ENCODE results near the gene ESPNL.
"Not testable (repeated sequence)": the region's sequence is repeated elsewhere in the genome, so short reads cannot be mapped to it uniquely, and the experiment has no call there.

Gene ESPNL

GRCh38 chr2:238064376-238064775, 35.8 kb upstream of the ESPNL start:
- in situ Hi-C loops (cut with HindIII; ENCODE audit: low pct_unique_long_range_greater_than_20kb, low sequenced_read_pairs): no loop called here

GRCh38 chr2:238065071-238065846, 34.9 kb upstream of the ESPNL start:
- no peak for DNase-seq (ENCODE audit: low read depth in 1 of 2, low spot score in 1 of 2)
- in situ Hi-C loops (cut with HindIII; ENCODE audit: low pct_unique_long_range_greater_than_20kb, low sequenced_read_pairs): no loop called here
- TF ChIP-seq JUND (IDR thresholded peaks at IDR 0.05; ENCODE audit: low read depth): no peak

More at GRCh38 chr2:238064376-238064775, 35.8 kb upstream of the ESPNL start:
- no peak for DNase-seq (ENCODE audit: low read depth in 1 of 2, low spot score in 1 of 2)
- no peak for TF ChIP-seq JUND (IDR thresholded peaks at IDR 0.05; ENCODE audit: low read depth)

DNA sequence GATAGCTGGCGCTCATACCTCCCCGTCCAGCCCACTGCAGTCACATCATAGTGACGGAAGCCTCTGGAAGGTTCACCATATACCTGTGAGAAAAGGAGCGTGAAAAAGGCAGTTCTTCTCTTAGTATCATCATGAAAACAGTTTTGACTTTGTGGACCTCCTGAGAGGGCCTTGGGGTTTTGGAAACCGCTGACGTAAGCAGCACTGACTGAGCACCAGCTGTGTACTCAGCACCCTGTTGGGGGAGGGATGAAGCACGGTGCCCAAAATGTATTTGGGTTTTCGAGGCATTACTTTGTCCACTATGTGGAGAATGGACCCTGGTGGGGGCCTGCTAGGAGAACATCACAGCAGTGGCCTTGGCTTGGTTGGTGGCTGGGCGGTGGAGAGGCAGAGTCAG, 33.9 kb upstream of the ESPNL start:
- no peak for DNase-seq (ENCODE audit: low read depth in 1 of 2, low spot score in 1 of 2)
- TF ChIP-seq JUND (IDR thresholded peaks at IDR 0.05; ENCODE audit: low read depth): no peak
- in situ Hi-C loops (cut with HindIII; ENCODE audit: low pct_unique_long_range_greater_than_20kb, low sequenced_read_pairs): no loop called here

DNA sequence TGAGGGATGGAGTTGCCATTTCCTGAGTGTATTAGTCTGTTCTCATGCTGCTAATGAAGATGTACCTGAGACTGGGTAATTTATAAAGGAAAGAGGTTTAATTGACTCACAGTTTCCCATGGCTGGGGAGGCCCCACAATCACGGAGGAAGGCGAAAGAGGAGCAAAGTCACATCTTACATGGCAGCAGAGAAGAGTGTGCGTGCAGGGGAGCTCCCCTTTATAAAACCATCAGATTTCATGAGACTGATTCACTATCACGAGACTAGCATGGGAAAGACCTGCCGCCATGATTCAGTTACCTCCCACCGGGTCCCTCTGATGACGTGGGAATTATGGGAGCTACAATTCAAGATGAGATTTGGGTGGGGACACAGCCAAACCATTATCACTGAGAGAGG, 33.4 kb upstream of the ESPNL start:
- in situ Hi-C loops (cut with HindIII; ENCODE audit: low pct_unique_long_range_greater_than_20kb, low sequenced_read_pairs); DNase-seq (ENCODE audit: low read depth in 1 of 2, low spot score in 1 of 2): not testable (repeated sequence)

GRCh38 chr2:238067939-238068338, 32.2 kb upstream of the ESPNL start:
- no peak for DNase-seq (ENCODE audit: low read depth in 1 of 2, low spot score in 1 of 2)
- no peak for TF ChIP-seq JUND (IDR thresholded peaks at IDR 0.05; ENCODE audit: low read depth)
- in situ Hi-C loops (cut with HindIII; ENCODE audit: low pct_unique_long_range_greater_than_20kb, low sequenced_read_pairs): no loop called here

DNA sequence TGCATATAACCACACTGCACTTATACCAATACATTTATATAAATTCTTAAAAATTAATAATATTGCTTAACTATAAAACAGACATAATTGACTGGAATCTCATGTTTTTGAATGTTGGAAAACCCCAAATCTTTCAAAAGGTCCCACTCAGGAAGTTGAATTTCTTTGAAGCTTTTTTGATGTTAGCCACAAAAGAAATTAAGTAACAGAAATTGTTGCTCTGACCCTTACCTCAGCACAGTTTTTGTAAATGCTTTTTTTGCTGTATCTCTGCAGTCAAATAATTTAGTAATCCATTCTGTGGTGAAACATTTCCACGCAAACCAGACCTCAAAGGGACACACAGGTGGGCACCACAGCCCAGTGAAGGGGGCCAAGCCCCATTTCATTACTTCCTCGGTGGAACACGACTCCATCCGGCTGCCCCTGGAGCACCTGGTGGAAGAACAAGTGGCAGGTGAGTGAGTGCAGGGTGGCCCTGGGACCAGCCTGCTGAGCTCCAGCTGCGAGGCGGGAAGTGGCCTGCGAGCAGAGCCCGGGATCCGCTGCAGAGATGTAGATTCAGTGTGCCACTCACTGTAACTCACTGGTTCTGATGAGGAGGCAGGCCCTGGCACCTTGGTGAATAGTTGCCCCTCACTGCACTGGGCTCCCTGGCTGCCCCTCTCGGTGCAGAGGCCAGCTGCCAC, 31.0 kb upstream of the ESPNL start:
- in situ Hi-C loops (cut with HindIII; ENCODE audit: low pct_unique_long_range_greater_than_20kb, low sequenced_read_pairs): no loop called here
- no peak for DNase-seq (ENCODE audit: low read depth in 1 of 2, low spot score in 1 of 2)
- TF ChIP-seq JUND (IDR thresholded peaks at IDR 0.05; ENCODE audit: low read depth): no peak

- DNase-seq (ENCODE audit: low read depth in 1 of 2, low spot score in 1 of 2): no peak
- no peak for TF ChIP-seq JUND (IDR thresholded peaks at IDR 0.05; ENCODE audit: low read depth)
- in situ Hi-C loops (cut with HindIII; ENCODE audit: low pct_unique_long_range_greater_than_20kb, low sequenced_read_pairs): no loop called here
Observed at GRCh38 chr2:238069877-238070276, 30.3 kb upstream of the ESPNL start.

GRCh38 chr2:238075397-238075796, 24.7 kb upstream of the ESPNL start:
- no peak for TF ChIP-seq JUND (IDR thresholded peaks at IDR 0.05; ENCODE audit: low read depth)
- no peak for DNase-seq (ENCODE audit: low read depth in 1 of 2, low spot score in 1 of 2)
- in situ Hi-C loops (cut with HindIII; ENCODE audit: low pct_unique_long_range_greater_than_20kb, low sequenced_read_pairs): no loop called here

DNA sequence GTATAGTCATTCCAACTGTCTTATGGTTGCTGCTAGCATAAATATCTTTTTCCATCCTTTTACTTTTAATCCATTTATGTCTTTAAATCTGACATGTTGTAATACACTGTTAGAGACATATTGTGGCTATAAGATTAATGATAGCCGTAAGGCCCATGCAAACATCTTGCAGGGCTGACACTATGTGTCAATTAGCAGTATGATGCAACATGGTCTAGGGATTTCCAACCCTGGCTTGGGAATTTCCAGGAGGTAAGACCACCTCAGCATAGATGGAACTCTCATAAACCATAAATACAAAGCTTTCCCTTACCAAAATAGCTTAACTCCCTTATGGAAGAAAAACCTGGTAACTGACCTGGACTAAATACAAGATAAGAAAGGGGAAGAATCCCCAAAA, 22.8 kb upstream of the ESPNL start:
- DNase-seq (ENCODE audit: low read depth in 1 of 2, low spot score in 1 of 2): no peak
- in situ Hi-C loops (cut with HindIII; ENCODE audit: low pct_unique_long_range_greater_than_20kb, low sequenced_read_pairs): no loop called here
- no peak for TF ChIP-seq JUND (IDR thresholded peaks at IDR 0.05; ENCODE audit: low read depth)

DNA sequence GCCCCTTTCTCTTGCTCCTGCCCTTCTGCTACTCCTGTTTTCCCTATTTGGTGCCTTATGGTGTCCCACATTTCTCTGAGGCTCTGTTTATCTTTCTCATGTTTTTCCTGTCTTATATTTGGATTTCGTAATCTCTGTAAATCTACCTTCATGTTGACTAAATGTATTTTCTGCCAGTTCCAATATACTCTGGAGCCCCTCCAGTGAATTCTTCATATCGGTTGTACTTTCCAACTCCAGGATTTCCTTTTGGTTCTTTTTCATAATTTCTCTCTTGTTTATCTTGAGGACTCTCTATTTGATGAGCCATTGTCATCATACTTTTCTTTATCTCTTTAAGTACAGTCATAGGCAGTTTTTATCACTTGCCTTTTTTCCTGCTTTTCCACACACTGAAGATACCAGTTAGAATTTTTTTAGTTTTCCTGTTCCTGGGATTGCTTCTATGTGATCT, 20.2 kb upstream of the ESPNL start:
- in situ Hi-C loops (cut with HindIII; ENCODE audit: low pct_unique_long_range_greater_than_20kb, low sequenced_read_pairs): no loop called here
- DNase-seq (ENCODE audit: low read depth in 1 of 2, low spot score in 1 of 2): peak in 1 of 2 experiments; percentile 44
- no peak for TF ChIP-seq JUND (IDR thresholded peaks at IDR 0.05; ENCODE audit: low read depth)

DNA sequence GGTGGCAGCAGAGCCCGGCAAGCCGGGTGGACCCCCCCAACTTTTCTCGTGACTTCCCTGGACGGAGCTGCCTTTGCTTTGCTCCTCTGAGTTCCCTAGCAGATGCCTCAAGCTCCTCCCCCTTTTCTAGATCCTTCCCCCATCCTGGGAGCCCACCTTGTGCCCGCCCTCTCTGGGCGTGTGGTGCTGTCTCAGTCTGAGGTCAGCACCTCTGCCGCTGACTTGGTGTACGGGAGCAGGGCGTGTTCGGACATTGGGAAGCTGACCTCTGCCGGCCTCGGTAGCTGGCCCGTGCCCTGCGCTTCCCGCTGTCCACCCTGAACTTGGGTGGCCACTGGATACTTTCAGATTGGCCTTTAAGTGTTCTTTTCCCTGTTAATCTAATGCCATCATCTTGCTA, 19.6 kb upstream of the ESPNL start:
- no peak for TF ChIP-seq JUND (IDR thresholded peaks at IDR 0.05; ENCODE audit: low read depth)
- in situ Hi-C loops (cut with HindIII; ENCODE audit: low pct_unique_long_range_greater_than_20kb, low sequenced_read_pairs): no loop called here
- DNase-seq (ENCODE audit: low read depth in 1 of 2, low spot score in 1 of 2): no peak

DNA sequence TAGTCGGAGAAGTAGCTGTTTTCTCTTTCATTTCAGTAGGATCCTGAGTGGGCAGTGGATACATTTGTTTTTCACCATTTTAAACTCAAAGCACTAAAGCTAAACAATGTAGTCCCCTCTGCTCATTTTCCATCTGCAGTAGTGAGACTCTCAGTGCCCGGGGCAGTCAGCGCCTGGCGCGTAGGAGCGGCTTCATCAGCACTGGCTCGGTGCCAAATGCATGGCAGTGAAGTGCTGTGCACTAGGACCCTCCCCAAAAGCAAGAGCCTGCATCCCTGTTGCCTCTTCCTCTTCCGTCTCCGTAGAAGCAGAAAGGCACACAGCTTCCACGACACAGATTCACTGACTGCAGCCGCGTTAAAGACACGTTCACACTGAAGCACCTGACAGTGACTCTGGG, 19.0 kb upstream of the ESPNL start:
- in situ Hi-C loops (cut with HindIII; ENCODE audit: low pct_unique_long_range_greater_than_20kb, low sequenced_read_pairs): no loop called here
- no peak for TF ChIP-seq JUND (IDR thresholded peaks at IDR 0.05; ENCODE audit: low read depth)
- DNase-seq (ENCODE audit: low read depth in 1 of 2, low spot score in 1 of 2): no peak

DNA sequence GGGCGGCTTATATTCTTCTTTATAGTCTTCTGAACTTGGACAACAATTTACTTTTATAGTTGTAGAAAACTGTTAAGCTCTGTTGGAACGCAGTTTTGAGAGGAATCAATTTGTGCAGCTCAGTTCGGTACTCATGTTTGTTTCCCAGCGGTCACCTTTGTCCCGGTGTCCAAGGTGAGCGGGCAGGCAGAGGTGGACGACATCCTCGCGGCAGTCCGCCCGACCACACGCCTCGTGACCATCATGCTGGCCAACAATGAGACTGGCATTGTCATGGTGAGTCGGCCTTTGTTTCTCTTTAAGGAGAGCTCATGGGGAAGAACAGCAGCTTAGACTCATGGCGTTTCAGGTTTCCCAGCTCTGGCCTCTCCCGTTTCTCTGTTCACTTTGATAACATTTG, 18.6 kb upstream of the ESPNL start:
- no peak for DNase-seq (ENCODE audit: low read depth in 1 of 2, low spot score in 1 of 2)
- no peak for TF ChIP-seq JUND (IDR thresholded peaks at IDR 0.05; ENCODE audit: low read depth)
- in situ Hi-C loops (cut with HindIII; ENCODE audit: low pct_unique_long_range_greater_than_20kb, low sequenced_read_pairs): no loop called here
